HCT116 (cell line): ENCODE data around the gene NUMB. TPM values are rescaled to one million over a fixed set of nuclear protein-coding genes. Genes with fewer than 3 reads are reported as not detected.

Experiments used
- ATAC-seq: fragments of 200-7000 bp; cut with Tn5 transposase; 2 replicates; pipeline ENCODE4 v1.9.1; 2020; ENCODE audit warnings: mild to moderate bottlenecking, moderate library complexity
- BruUV-seq: library from RNA; stranded (reverse); fragments of 400-500 nt; replicated peaks from 2 replicates; lab custom pipeline; 2021; lab: Mats Ljungman, UMichigan
- CTCF ChIA-PET: fragments of 300-600 bp; sonication (Branson Sonifier 250); formaldehyde crosslinking; loops from one replicate; lab custom pipeline; 2021; ENCODE audit warnings: antibody characterized with exemption; lab: Charles Lee
- POLR2A ChIA-PET: fragments of 300-600, 350-600 bp; sonication (Branson Sonifier 250); formaldehyde crosslinking; loops from one replicate; lab custom pipeline; 2021; ENCODE audit warnings: antibody characterized with exemption; lab: Charles Lee
- RAD21 ChIA-PET, 2 experiments: fragments of 300-600 bp; sonication (Branson Sonifier 250); formaldehyde crosslinking; loops; one replicate each; lab custom pipeline; 2023; ENCODE audit warnings: low total read pairs in 2 of 2; ENCODE audit not compliant: uncharacterized antibody in 2 of 2, unreplicated experiment in 2 of 2, low non-redundant PET in 1 of 2; lab: Charles Lee
- DNase-seq: peaks from one replicate; pipeline ENCODE4 v3.0.0-alpha.2; 2010; ENCODE audit warnings: low read depth, low spot score
- H2AFZ ChIP-seq: fragments of 200-600 bp; shearing (Covaris generic), sonication (generic); 2 replicates; pipeline ENCODE4 v1.6.1; 2017; ENCODE audit warnings: low read depth, mixed run types, mixed read lengths, antibody characterized with exemption, low read length; ENCODE audit not compliant: poor library complexity, severe bottlenecking
- H3K27ac ChIP-seq: 2 replicates; pipeline ENCODE4 v1.5.1; 2012; ENCODE audit warnings: low read depth, low read length
- H3K27me3 ChIP-seq: fragments of 200-600 bp; sonication (generic); 2 replicates; pipeline ENCODE4 v1.6.1; 2016; ENCODE audit warnings: mixed run types, low read length, mixed read lengths; ENCODE audit not compliant: insufficient read depth
- H3K36me3 ChIP-seq, 2 experiments: fragments of 200-500 bp in 1 of 2; fragments of 200-600 bp in 1 of 2; sonication (Bioruptor generic) in 1 of 2; sonication (generic) in 1 of 2; 2 replicates each; pipeline versions ENCODE4 v1.5.1 to v1.6.1; 2014 to 2016; ENCODE audit warnings: low read length in 2 of 2, inconsistent platforms in 1 of 2, mixed read lengths in 1 of 2, mixed run types in 1 of 2; ENCODE audit not compliant: insufficient read depth in 2 of 2, control insufficient read depth in 1 of 2
- H3K4me1 ChIP-seq, 2 experiments: fragments of 200-600 bp in 1 of 2; sonication (generic) in 1 of 2; 2 replicates each; pipeline versions ENCODE4 v1.5.1 to v1.6.1; 2012 to 2017; ENCODE audit warnings: low read length in 2 of 2, inconsistent platforms in 1 of 2, mild to moderate bottlenecking in 1 of 2, mixed read lengths in 1 of 2, mixed run types in 1 of 2, moderate library complexity in 1 of 2; ENCODE audit not compliant: insufficient read depth in 2 of 2, control insufficient read depth in 1 of 2
- H3K4me2 ChIP-seq: fragments of 200-600 bp; sonication (generic); 2 replicates; pipeline ENCODE4 v1.6.1; 2017; ENCODE audit warnings: mixed run types, low read length, mixed read lengths
- H3K4me3 ChIP-seq, 2 experiments: fragments of 200-600 bp in 1 of 2; sonication (generic) in 1 of 2; replicated peaks in 1 of 2; 2 replicates each; pipeline ENCODE4 v1.5.1; 2011 to 2016; ENCODE audit warnings: low read length in 2 of 2, control low read depth in 1 of 2, low read depth in 1 of 2, mild to moderate bottlenecking in 1 of 2, mixed read lengths in 1 of 2, mixed run types in 1 of 2
- H3K79me2 ChIP-seq: fragments of 200-600 bp; sonication (generic); 2 replicates; pipeline ENCODE4 v1.6.1; 2017; ENCODE audit warnings: mild to moderate bottlenecking, mixed run types, low read length, moderate library complexity, mixed read lengths; ENCODE audit not compliant: insufficient read depth
- H3K9ac ChIP-seq: fragments of 200-600 bp; sonication (generic); 2 replicates; pipeline ENCODE4 v1.6.1; 2016; ENCODE audit warnings: low read length, mixed read lengths
- H3K9me2 ChIP-seq: fragments of 200-600 bp; sonication (generic), shearing (Covaris generic); 2 replicates; pipeline ENCODE4 v1.6.1; 2017; ENCODE audit warnings: mixed run types, mild to moderate bottlenecking, moderate library complexity; ENCODE audit not compliant: insufficient read depth
- H3K9me3 ChIP-seq, 2 experiments: fragments of 200-500 bp in 1 of 2; fragments of 200-600 bp in 1 of 2; sonication (Bioruptor generic) in 1 of 2; sonication (generic) in 1 of 2; 2 replicates each; pipeline ENCODE4 v1.6.1; 2014 to 2017; ENCODE audit warnings: low read length in 2 of 2, mixed read lengths in 2 of 2, inconsistent platforms in 1 of 2, low read depth in 1 of 2, mild to moderate bottlenecking in 1 of 2, mixed run types in 1 of 2, moderate library complexity in 1 of 2; ENCODE audit not compliant: control insufficient read depth in 1 of 2, insufficient read depth in 1 of 2
- H4K20me1 ChIP-seq: fragments of 200-600 bp; sonication (generic), shearing (Covaris generic); 2 replicates; pipeline ENCODE4 v1.6.1; 2017; ENCODE audit warnings: mixed run types, mild to moderate bottlenecking, moderate library complexity; ENCODE audit not compliant: insufficient read depth
- CEBPB ChIP-seq: IDR thresholded peaks from 2 replicates; pipeline ENCODE4 v1.6.1; 2012; ENCODE audit warnings: low read depth
- EGR1 ChIP-seq: IDR thresholded peaks from 2 replicates; pipeline ENCODE4 v1.6.1; 2012; ENCODE audit warnings: low read depth
- ELF1 ChIP-seq: IDR thresholded peaks from 2 replicates; pipeline ENCODE4 v1.6.1; 2012; ENCODE audit warnings: low read depth, borderline replicate concordance
- FOSL1 ChIP-seq: IDR thresholded peaks from 2 replicates; pipeline ENCODE4 v1.6.1; 2012; ENCODE audit warnings: low read depth
- POLR2AphosphoS5 ChIP-seq: IDR thresholded peaks from 2 replicates; pipeline ENCODE4 v1.6.1; 2011; ENCODE audit warnings: mild to moderate bottlenecking, low read depth, low read length, moderate library complexity
- REST ChIP-seq: IDR thresholded peaks from 2 replicates; pipeline ENCODE4 v1.6.1; 2012; ENCODE audit warnings: low read depth
- SP1 ChIP-seq: IDR thresholded peaks from 2 replicates; pipeline ENCODE4 v1.6.1; 2012; ENCODE audit warnings: low read depth
- SRF ChIP-seq: IDR thresholded peaks from 2 replicates; pipeline ENCODE4 v1.6.1; 2012; ENCODE audit warnings: low read depth
- TCF7L2 ChIP-seq: IDR thresholded peaks from 2 replicates; pipeline ENCODE4 v1.7.0; 2011; ENCODE audit warnings: borderline replicate concordance, inconsistent platforms; ENCODE audit not compliant: insufficient read depth, insufficient read length; ENCODE audit errors: extremely low read depth
- ZNF274 ChIP-seq: fragments of 200-500 bp; sonication (Bioruptor generic); IDR thresholded peaks from 2 replicates; pipeline ENCODE4 v1.6.1; 2014; ENCODE audit warnings: mild to moderate bottlenecking, low read depth, low read length, inconsistent platforms
- intact Hi-C: fragments of 100-400 bp; cut with micrococcal nuclease; formaldehyde crosslinking; loops from 2 replicates; pipeline ENCODE4 v1.10.0; 2022
- total RNA-seq: library from RNA; stranded (reverse); gene quantifications from one replicate; pipeline ENCODE4 v1.2.1, GENCODE V29; 2021; ENCODE audit not compliant: unreplicated experiment
- TF ChIP-seq, protein P1 (sequence below): IDR thresholded peaks from 2 replicates; pipeline ENCODE4 v1.6.1; 2012
- TF ChIP-seq, protein P2 (sequence below): IDR thresholded peaks from 2 replicates; pipeline ENCODE4 v1.6.1; 2011; ENCODE audit warnings: mild to moderate bottlenecking, low read length, moderate library complexity; ENCODE audit not compliant: insufficient replicate concordance; ENCODE audit errors: extremely low read depth

The NUMB gene
- total RNA-seq, 1 experiment from 2014 or later: 43.0 TPM

DNA sequence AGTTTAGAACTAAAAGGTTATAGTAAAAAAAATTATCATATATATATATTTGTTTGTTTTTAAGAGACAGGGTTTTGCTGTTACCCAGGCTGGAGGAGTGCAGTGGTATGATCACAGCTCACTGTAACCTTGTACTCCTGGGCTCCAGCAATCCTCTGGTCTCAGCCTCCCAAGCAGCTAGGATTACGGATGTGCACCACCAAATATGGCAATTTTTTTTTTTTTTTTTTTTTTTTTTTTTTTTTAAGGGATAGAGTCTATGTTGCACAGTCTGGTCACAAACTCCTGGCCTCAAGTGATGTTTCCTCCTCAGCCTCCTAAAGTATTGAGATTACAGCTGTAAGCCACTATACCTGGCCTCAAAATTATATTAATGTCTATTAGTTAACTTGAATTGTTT is 172.4 kb downstream of the NUMB start:
- H2AFZ ChIP-seq: no peak overlapping the region
- TF ChIP-seq, protein P1, sequence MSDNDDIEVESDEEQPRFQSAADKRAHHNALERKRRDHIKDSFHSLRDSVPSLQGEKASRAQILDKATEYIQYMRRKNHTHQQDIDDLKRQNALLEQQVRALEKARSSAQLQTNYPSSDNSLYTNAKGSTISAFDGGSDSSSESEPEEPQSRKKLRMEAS: no peak
- TF ChIP-seq, protein P2, sequence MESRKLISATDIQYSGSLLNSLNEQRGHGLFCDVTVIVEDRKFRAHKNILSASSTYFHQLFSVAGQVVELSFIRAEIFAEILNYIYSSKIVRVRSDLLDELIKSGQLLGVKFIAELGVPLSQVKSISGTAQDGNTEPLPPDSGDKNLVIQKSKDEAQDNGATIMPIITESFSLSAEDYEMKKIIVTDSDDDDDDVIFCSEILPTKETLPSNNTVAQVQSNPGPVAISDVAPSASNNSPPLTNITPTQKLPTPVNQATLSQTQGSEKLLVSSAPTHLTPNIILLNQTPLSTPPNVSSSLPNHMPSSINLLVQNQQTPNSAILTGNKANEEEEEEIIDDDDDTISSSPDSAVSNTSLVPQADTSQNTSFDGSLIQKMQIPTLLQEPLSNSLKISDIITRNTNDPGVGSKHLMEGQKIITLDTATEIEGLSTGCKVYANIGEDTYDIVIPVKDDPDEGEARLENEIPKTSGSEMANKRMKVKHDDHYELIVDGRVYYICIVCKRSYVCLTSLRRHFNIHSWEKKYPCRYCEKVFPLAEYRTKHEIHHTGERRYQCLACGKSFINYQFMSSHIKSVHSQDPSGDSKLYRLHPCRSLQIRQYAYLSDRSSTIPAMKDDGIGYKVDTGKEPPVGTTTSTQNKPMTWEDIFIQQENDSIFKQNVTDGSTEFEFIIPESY: no peak
- TF ChIP-seq REST (no peak), SRF (no peak), ZNF274 (no peak), CEBPB (no peak), FOSL1 (no peak), ELF1 (no peak), POLR2AphosphoS5 (no peak), EGR1 (no peak), SP1 (no peak), TCF7L2 (no peak)
- no peaks in the 10 kb centered on the region for H4K20me1 ChIP-seq
- RAD21 ChIA-PET: no interaction called here
- H3K27ac ChIP-seq: no peak overlapping the region
- no peak overlapping the region for H3K4me2 ChIP-seq
- H3K9me3 ChIP-seq: no peaks in the 10 kb centered on the region
- intact Hi-C loops: loop anchor here (2.0 kb wide), 1 partner anchor 113 kb away; no protein-coding TSS in a partner anchor
- DNase-seq (no peak), ATAC-seq (no peak)
- H3K36me3 ChIP-seq: peaks cover 0 to 6% of the 10 kb centered on the region in 2 experiments; a peak in 2 of 4 replicates
- no peak overlapping the region for H3K4me3 ChIP-seq
- H3K27me3 ChIP-seq: no peaks in the 10 kb centered on the region
- no peaks in the 10 kb centered on the region for H3K79me2 ChIP-seq
- no peak overlapping the region for H3K9ac ChIP-seq
- no TSS peak for BruUV-seq
- POLR2A ChIA-PET: no interaction called here
- H3K9me2 ChIP-seq: no peaks in the 10 kb centered on the region
- CTCF ChIA-PET: interaction anchor here (2.6 kb wide), 1 partner anchor 9 kb away, joined by 8 read pairs; no protein-coding TSS in a partner anchor
- H3K4me1 ChIP-seq: no peaks in the 10 kb centered on the region
